HFFc6 (cell line): ENCODE data around the gene NCK1. TPM values are rescaled to one million over a fixed set of nuclear protein-coding genes. Genes with fewer than 3 reads are reported as not detected.
"Not testable (repeated sequence)": the region's sequence is repeated elsewhere in the genome, so short reads cannot be mapped to it uniquely, and the experiment has no call there.

Experiments used
- DNase-seq: peaks from one replicate; pipeline ENCODE4 v3.0.0-alpha.2; 2018
- H3K27ac Mint-ChIP-seq: 2 replicates; pipeline ENCODE4 v1.8.0; 2020; ENCODE audit warnings: mild to moderate bottlenecking, mixed read lengths
- H3K27me3 Mint-ChIP-seq: 2 replicates; pipeline ENCODE4 v1.8.0; 2021; ENCODE audit warnings: mild to moderate bottlenecking, moderate library complexity, mixed read lengths; ENCODE audit not compliant: insufficient read depth
- H3K36me3 Mint-ChIP-seq: 2 replicates; pipeline ENCODE4 v1.8.0; 2021; ENCODE audit warnings: low read depth, mixed read lengths
- H3K4me1 Mint-ChIP-seq: 2 replicates; pipeline ENCODE4 v1.8.0; 2020; ENCODE audit warnings: low read depth, mixed read lengths
- H3K4me3 Mint-ChIP-seq: 2 replicates; pipeline ENCODE4 v1.8.0; 2020; ENCODE audit warnings: mild to moderate bottlenecking, moderate library complexity, mixed read lengths
- H3K9me3 Mint-ChIP-seq: 2 replicates; pipeline ENCODE4 v1.8.0; 2020; ENCODE audit warnings: mild to moderate bottlenecking, mixed read lengths
- CTCF ChIP-seq: fragments of 200-600 bp; sonication (generic); IDR thresholded peaks from 2 replicates; pipeline ENCODE4 v1.5.0; 2021; ENCODE audit warnings: antibody characterized with exemption, mild to moderate bottlenecking
- total RNA-seq, 6 experiments: library from RNA; stranded (reverse); fragmentation: NEBNext Ultra II Directional; extraction: Animal tissue kit (Norgen Biotek cat#: 25700); gene quantifications; 2 replicates in 1 of 6; 3 replicates in 5 of 6; pipeline ENCODE4 v1.2.3, GENCODE V29; 2021

NCK1 gene
- total RNA-seq, 6 experiments from 2014 or later = 37.3 to 48.3 (median 40.8) TPM

GRCh38 chr3:136984837-136985236 is 122.8 kb downstream of the NCK1 start:
- DNase-seq = peak; percentile 55
- peaks cover 8% of the 10 kb centered on the region for H3K36me3 Mint-ChIP-seq
- H3K27me3 Mint-ChIP-seq = peaks cover 4% of the 10 kb centered on the region
- H3K9me3 Mint-ChIP-seq = no peaks in the 10 kb centered on the region
- H3K4me1 Mint-ChIP-seq = peaks cover 35% of the 10 kb centered on the region
- peak overlapping the region; percentile 58 for H3K27ac Mint-ChIP-seq
- peak overlapping the region; percentile 27; the same call in 1 of the 2 replicates for H3K4me3 Mint-ChIP-seq
- no peak for TF ChIP-seq CTCF

DNA sequence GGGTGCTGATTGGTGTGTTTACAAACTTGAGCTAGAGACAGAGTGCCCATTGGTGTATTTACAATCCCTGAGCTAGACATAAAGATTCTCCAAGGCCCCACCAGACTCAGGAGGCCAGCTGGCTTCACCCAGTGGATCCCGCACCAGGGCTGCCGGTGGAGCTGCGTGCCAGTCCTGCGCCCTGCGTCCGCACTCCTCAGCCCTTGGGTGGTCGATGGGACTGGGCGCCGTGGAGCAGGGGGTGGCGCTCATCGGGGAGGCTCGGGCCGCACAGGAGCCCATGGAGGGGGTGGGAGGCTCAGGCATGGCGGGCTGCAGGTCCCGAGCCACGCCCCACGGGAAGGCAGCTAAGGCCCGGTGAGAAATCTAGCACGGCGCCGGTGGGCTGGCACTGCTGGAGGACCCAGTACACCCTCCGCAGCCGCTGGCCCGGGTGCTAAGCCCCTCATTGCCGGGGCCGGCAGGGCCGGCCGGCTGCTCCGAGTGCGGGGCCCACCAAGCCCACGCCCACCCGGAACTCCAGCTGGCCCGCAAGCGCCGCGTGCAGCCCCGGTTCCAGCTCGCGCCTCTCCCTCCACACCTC is 125.5 kb downstream of the NCK1 start:
- not testable (repeated sequence) for H3K36me3 Mint-ChIP-seq, H3K9me3 Mint-ChIP-seq, H3K27me3 Mint-ChIP-seq, H3K4me3 Mint-ChIP-seq, H3K27ac Mint-ChIP-seq, DNase-seq
- peaks cover 27% of the 10 kb centered on the region for H3K4me1 Mint-ChIP-seq

DNA sequence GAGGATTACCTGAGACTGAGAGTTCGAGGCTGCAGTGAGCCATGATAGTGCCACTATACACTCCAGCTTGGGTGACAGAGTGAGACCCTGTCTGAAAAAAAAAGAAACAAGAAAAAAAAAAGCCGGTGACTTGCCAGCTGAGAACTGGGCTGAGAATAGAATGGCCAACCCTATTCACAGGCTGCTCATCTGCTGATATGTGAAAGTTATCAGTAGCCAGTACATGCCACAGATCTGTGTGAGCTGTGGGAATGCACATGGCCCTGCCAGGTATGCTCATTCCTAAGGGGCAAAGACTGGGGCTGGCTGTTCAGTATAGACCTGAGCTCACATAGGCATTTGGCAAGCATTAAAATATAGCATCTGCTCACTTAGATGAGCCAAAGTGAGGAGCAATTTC is 126.6 kb downstream of the NCK1 start:
- peaks cover 1% of the 10 kb centered on the region; the same call in 1 of the 2 replicates for H3K27me3 Mint-ChIP-seq
- H3K9me3 Mint-ChIP-seq = no peaks in the 10 kb centered on the region
- DNase-seq = no peak
- no peak for TF ChIP-seq CTCF
- H3K4me3 Mint-ChIP-seq = no peak overlapping the region
- H3K4me1 Mint-ChIP-seq = peaks cover 27% of the 10 kb centered on the region
- H3K36me3 Mint-ChIP-seq = peaks cover 8% of the 10 kb centered on the region
- H3K27ac Mint-ChIP-seq = no peak overlapping the region

GRCh38 chr3:136989781-136990524 is 127.9 kb downstream of the NCK1 start:
- TF ChIP-seq CTCF = no peak
- H3K27ac Mint-ChIP-seq = no peak overlapping the region
- H3K4me3 Mint-ChIP-seq = no peak overlapping the region
- no peak for DNase-seq
- no peaks in the 10 kb centered on the region for H3K9me3 Mint-ChIP-seq
- peaks cover 22% of the 10 kb centered on the region for H3K4me1 Mint-ChIP-seq
- peaks cover 1% of the 10 kb centered on the region; the same call in 1 of the 2 replicates for H3K27me3 Mint-ChIP-seq
- peaks cover 8% of the 10 kb centered on the region for H3K36me3 Mint-ChIP-seq

DNA sequence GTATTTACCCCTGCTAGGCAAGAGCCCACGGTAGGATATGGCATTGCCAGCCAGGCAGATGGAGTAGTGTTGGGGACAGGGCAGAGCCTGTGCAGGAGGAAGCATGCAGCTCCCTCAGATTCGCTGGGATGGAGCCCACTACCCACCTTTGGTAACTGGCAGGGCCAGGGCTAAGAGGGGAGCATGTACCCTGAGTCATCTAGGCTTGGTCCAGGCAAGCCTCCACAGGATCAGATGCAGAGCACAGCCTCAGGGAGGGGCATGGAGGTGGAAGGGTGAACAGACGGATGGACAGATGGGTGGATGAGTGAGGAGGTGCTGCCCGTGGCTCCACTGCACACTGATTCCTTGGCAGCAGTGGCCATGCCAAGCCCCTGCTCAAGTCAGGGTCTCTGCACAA is 128.8 kb downstream of the NCK1 start:
- Mint-ChIP-seq H3K9me3 (no peaks in the 10 kb centered on the region), H3K27ac (no peak overlapping the region), H3K36me3 (peaks cover 8% of the 10 kb centered on the region), H3K4me1 (peaks cover 22% of the 10 kb centered on the region), H3K4me3 (no peak overlapping the region), H3K27me3 (peaks cover 1% of the 10 kb centered on the region; the same call in 1 of the 2 replicates)
- TF ChIP-seq CTCF = no peak
- DNase-seq = no peak

DNA sequence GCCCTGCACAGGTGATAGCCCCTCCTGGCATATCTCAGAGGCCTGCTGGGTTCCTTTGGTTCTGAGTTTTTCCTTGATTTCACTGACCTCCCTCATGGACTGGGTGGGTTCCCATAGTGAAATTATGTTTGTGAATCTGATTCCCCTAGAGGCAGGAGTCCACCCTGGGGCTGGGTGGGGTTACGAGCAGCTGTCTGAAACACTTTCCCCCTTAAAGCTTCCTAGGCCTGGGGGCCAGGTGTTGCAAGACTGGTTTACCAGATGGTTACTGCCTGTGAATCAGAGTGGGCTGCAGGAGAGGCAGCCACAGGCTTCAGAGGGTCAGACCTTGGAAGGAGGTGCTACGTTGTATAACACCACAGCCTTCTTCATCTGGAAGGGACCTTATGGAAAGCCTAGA is 130.1 kb downstream of the NCK1 start:
- Mint-ChIP-seq H3K27ac (no peak overlapping the region), H3K36me3 (peaks cover 2% of the 10 kb centered on the region; the same call in 1 of the 2 replicates), H3K4me1 (peaks cover 15% of the 10 kb centered on the region), H3K27me3 (peaks cover 1% of the 10 kb centered on the region; the same call in 1 of the 2 replicates), H3K4me3 (no peak overlapping the region), H3K9me3 (no peaks in the 10 kb centered on the region)
- TF ChIP-seq CTCF = no peak
- no peak for DNase-seq
